WTC11 (cell line): Measurements from ENCODE around the gene ZBTB39.

Source experiments
- ATF2 ChIP-seq: sonication (generic); formaldehyde crosslinking; IDR thresholded peaks from 2 replicates; pipeline ENCODE4 v1.8.1; 2022; ENCODE audit warnings: low read depth, missing genetic modification reagents, borderline replicate concordance
- ATF3 ChIP-seq: sonication (generic); formaldehyde crosslinking; conservative IDR thresholded peaks from 2 replicates; pipeline ENCODE4 v1.8.1; 2022; ENCODE audit warnings: mild to moderate bottlenecking, missing genetic modification reagents
- CTCF ChIP-seq: fragments of 200-600 bp; IDR thresholded peaks from 2 replicates; pipeline ENCODE4 v1.8.0; 2022; ENCODE audit warnings: antibody characterized with exemption
- E2F1 ChIP-seq: sonication (generic); formaldehyde crosslinking; IDR thresholded peaks from 2 replicates; pipeline ENCODE4 v1.8.0; 2022; ENCODE audit warnings: mild to moderate bottlenecking, missing genetic modification reagents
- ESRRA ChIP-seq: sonication (generic); formaldehyde crosslinking; IDR thresholded peaks from 2 replicates; pipeline ENCODE4 v1.8.1; 2022; ENCODE audit warnings: mild to moderate bottlenecking, missing genetic modification reagents, borderline replicate concordance
- GABPB1 ChIP-seq: sonication (generic); formaldehyde crosslinking; IDR thresholded peaks from 2 replicates; pipeline ENCODE4 v1.8.1; 2023; ENCODE audit warnings: mild to moderate bottlenecking, missing genetic modification reagents
- GRHL2 ChIP-seq: fragments of 250-450 bp; sonication (Bioruptor Pico); IDR thresholded peaks from 2 replicates; pipeline ENCODE4 v1.8.0; 2022; ENCODE audit warnings: mild to moderate bottlenecking, moderate library complexity; ENCODE audit not compliant: insufficient replicate concordance, severe bottlenecking
- IRF1 ChIP-seq: sonication (generic); formaldehyde crosslinking; IDR thresholded peaks from 2 replicates; pipeline ENCODE4 v1.8.0; 2023; ENCODE audit warnings: missing genetic modification reagents
- JUN ChIP-seq: sonication (generic); formaldehyde crosslinking; IDR thresholded peaks from 2 replicates; pipeline ENCODE4 v1.8.0; 2023; ENCODE audit warnings: mild to moderate bottlenecking, missing genetic modification reagents
- NFE2L1 ChIP-seq: sonication (generic); formaldehyde crosslinking; IDR thresholded peaks from 2 replicates; pipeline ENCODE4 v1.8.1; 2023; ENCODE audit warnings: missing genetic modification reagents
- SP1 ChIP-seq: sonication (generic); formaldehyde crosslinking; conservative IDR thresholded peaks from 2 replicates; pipeline ENCODE4 v1.8.1; 2022; ENCODE audit warnings: missing genetic modification reagents
- ZBTB21 ChIP-seq: sonication (generic); formaldehyde crosslinking; IDR thresholded peaks from 2 replicates; pipeline ENCODE4 v1.8.1; 2023; ENCODE audit warnings: mild to moderate bottlenecking, missing genetic modification reagents, borderline replicate concordance
- ZBTB43 ChIP-seq: sonication (generic); formaldehyde crosslinking; IDR thresholded peaks from 2 replicates; pipeline ENCODE4 v1.8.1; 2023; ENCODE audit warnings: mild to moderate bottlenecking, missing genetic modification reagents

GRCh38 chr12:57044889-57045288 is 38.5 kb upstream of the ZBTB39 start:
- TF ChIP-seq ZBTB43 (CRISPR knock-in tag) (no peak), CTCF (no peak), IRF1 (CRISPR knock-in tag) (no peak), NFE2L1 (CRISPR knock-in tag) (no peak), ATF2 (CRISPR knock-in tag) (no peak), ESRRA (CRISPR knock-in tag) (no peak), GABPB1 (CRISPR knock-in tag) (no peak), JUN (no peak), SP1 (CRISPR knock-in tag) (no peak), ATF3 (CRISPR knock-in tag) (no peak), ZBTB21 (no peak), E2F1 (CRISPR knock-in tag) (no peak), GRHL2 (no peak)
